Mucosa of rectum (tissue), 2 donors: Measurements from ENCODE around the gene DPP6.

Experiments
- H3K27ac ChIP-seq, 2 donors: one replicate each; pipeline ENCODE4 v1.7.0; 2013; ENCODE audit warnings: inconsistent platforms in 2 of 2, low read depth in 2 of 2, low read length in 2 of 2
- H3K27me3 ChIP-seq, 2 donors: one replicate each; pipeline ENCODE4 v1.7.0; 2013; ENCODE audit warnings: low read length in 2 of 2; ENCODE audit not compliant: control insufficient read depth in 2 of 2, insufficient read depth in 2 of 2
- H3K36me3 ChIP-seq, 2 donors: one replicate each; pipeline ENCODE4 v1.7.0; 2013; ENCODE audit warnings: low read length in 2 of 2; ENCODE audit not compliant: control insufficient read depth in 2 of 2, insufficient read depth in 2 of 2
- H3K4me1 ChIP-seq, 2 donors: one replicate each; pipeline ENCODE4 v1.7.0; 2013; ENCODE audit warnings: low read length in 2 of 2, mild to moderate bottlenecking in 1 of 2; ENCODE audit not compliant: control insufficient read depth in 2 of 2, insufficient read depth in 2 of 2
- H3K4me3 ChIP-seq, 2 donors: one replicate each; pipeline ENCODE4 v1.7.0; 2013; ENCODE audit warnings: low read length in 2 of 2
- H3K9ac ChIP-seq, 2 donors: one replicate each; pipeline ENCODE4 v1.7.0; 2013; ENCODE audit warnings: low read length in 2 of 2, low read depth in 1 of 2, mild to moderate bottlenecking in 1 of 2
- H3K9me3 ChIP-seq, 2 donors: one replicate each; pipeline ENCODE4 v1.7.0; 2013; ENCODE audit warnings: low read length in 2 of 2; ENCODE audit not compliant: control insufficient read depth in 2 of 2
- donor health status: healthy.
- donor health status: Normal muscosa, but diverticular disease.

DPP6 gene

GRCh38 chr7:154178895-154179294, 126.7 kb downstream of the DPP6 start:
- Histone ChIP-seq H3K27ac (no peak overlapping the region), H3K9me3 (no peaks in the 10 kb centered on the region), H3K27me3 (no peaks in the 10 kb centered on the region)

GRCh38 chr7:154183482-154183881, 131.3 kb downstream of the DPP6 start:
- no peak overlapping the region for H3K4me3 ChIP-seq
- no peaks in the 10 kb centered on the region for H3K4me1 ChIP-seq
- no peaks in the 10 kb centered on the region for H3K27me3 ChIP-seq
- H3K36me3 ChIP-seq: no peaks in the 10 kb centered on the region
- no peaks in the 10 kb centered on the region for H3K9me3 ChIP-seq
- H3K27ac ChIP-seq: no peak overlapping the region
- no peak overlapping the region for H3K9ac ChIP-seq

More at GRCh38 chr7:154178895-154179294, 126.7 kb downstream of the DPP6 start:
- H3K4me1 ChIP-seq: no peaks in the 10 kb centered on the region
- H3K36me3 ChIP-seq: no peaks in the 10 kb centered on the region
- H3K4me3 ChIP-seq: no peak overlapping the region
- no peak overlapping the region for H3K9ac ChIP-seq

GRCh38 chr7:154183946-154184345, 131.7 kb downstream of the DPP6 start:
- Histone ChIP-seq H3K27me3 (no peaks in the 10 kb centered on the region), H3K4me1 (no peaks in the 10 kb centered on the region), H3K27ac (no peak overlapping the region), H3K9me3 (no peaks in the 10 kb centered on the region), H3K9ac (no peak overlapping the region), H3K36me3 (no peaks in the 10 kb centered on the region), H3K4me3 (no peak overlapping the region)

GRCh38 chr7:154186811-154187210, 134.6 kb downstream of the DPP6 start:
- Histone ChIP-seq H3K9me3 (no peaks in the 10 kb centered on the region), H3K4me3 (no peak overlapping the region), H3K36me3 (no peaks in the 10 kb centered on the region), H3K27ac (no peak overlapping the region), H3K4me1 (no peaks in the 10 kb centered on the region), H3K27me3 (no peaks in the 10 kb centered on the region), H3K9ac (no peak overlapping the region)

- Histone ChIP-seq H3K36me3 (no peaks in the 10 kb centered on the region), H3K4me1 (no peaks in the 10 kb centered on the region), H3K9ac (no peak overlapping the region), H3K27me3 (no peaks in the 10 kb centered on the region), H3K27ac (no peak overlapping the region), H3K4me3 (no peak overlapping the region), H3K9me3 (no peaks in the 10 kb centered on the region)
Measured at GRCh38 chr7:154188330-154188729, 136.1 kb downstream of the DPP6 start.

GRCh38 chr7:154195266-154195665, 143.1 kb downstream of the DPP6 start:
- no peaks in the 10 kb centered on the region for H3K36me3 ChIP-seq
- H3K4me1 ChIP-seq: no peaks in the 10 kb centered on the region
- H3K9me3 ChIP-seq: no peaks in the 10 kb centered on the region
- H3K9ac ChIP-seq: no peak overlapping the region
- no peak overlapping the region for H3K4me3 ChIP-seq
- no peak overlapping the region for H3K27ac ChIP-seq
- H3K27me3 ChIP-seq: no peaks in the 10 kb centered on the region

- H3K36me3 ChIP-seq: no peaks in the 10 kb centered on the region
- no peak overlapping the region for H3K4me3 ChIP-seq
- H3K9me3 ChIP-seq: no peaks in the 10 kb centered on the region
- no peaks in the 10 kb centered on the region for H3K27me3 ChIP-seq
- H3K4me1 ChIP-seq: no peaks in the 10 kb centered on the region
- H3K27ac ChIP-seq: no peak overlapping the region
- no peak overlapping the region for H3K9ac ChIP-seq
Measured at GRCh38 chr7:154198481-154198880, 146.3 kb downstream of the DPP6 start.

- Histone ChIP-seq H3K4me1 (no peaks in the 10 kb centered on the region), H3K36me3 (no peaks in the 10 kb centered on the region), H3K27me3 (no peaks in the 10 kb centered on the region), H3K9me3 (no peaks in the 10 kb centered on the region), H3K4me3 (no peak overlapping the region), H3K9ac (no peak overlapping the region), H3K27ac (no peak overlapping the region)
Measured at GRCh38 chr7:154200241-154200640, 148.0 kb downstream of the DPP6 start.

- Histone ChIP-seq H3K4me3 (no peak overlapping the region), H3K9ac (no peak overlapping the region), H3K36me3 (no peaks in the 10 kb centered on the region), H3K4me1 (no peaks in the 10 kb centered on the region), H3K9me3 (no peaks in the 10 kb centered on the region), H3K27ac (no peak overlapping the region), H3K27me3 (no peaks in the 10 kb centered on the region)
Measured at GRCh38 chr7:154202002-154202401, 149.8 kb downstream of the DPP6 start.

GRCh38 chr7:154204046-154204445, 151.8 kb downstream of the DPP6 start:
- Histone ChIP-seq H3K27me3 (no peaks in the 10 kb centered on the region), H3K4me1 (no peaks in the 10 kb centered on the region), H3K4me3 (no peak overlapping the region), H3K27ac (no peak overlapping the region), H3K9me3 (no peaks in the 10 kb centered on the region), H3K9ac (no peak overlapping the region), H3K36me3 (no peaks in the 10 kb centered on the region)

- no peaks in the 10 kb centered on the region for H3K27me3 ChIP-seq
- no peaks in the 10 kb centered on the region for H3K36me3 ChIP-seq
- no peak overlapping the region for H3K9ac ChIP-seq
- H3K4me1 ChIP-seq: no peaks in the 10 kb centered on the region
- H3K4me3 ChIP-seq: no peak overlapping the region
- H3K9me3 ChIP-seq: no peaks in the 10 kb centered on the region
- H3K27ac ChIP-seq: no peak overlapping the region
Measured at GRCh38 chr7:154212861-154213260, 160.7 kb downstream of the DPP6 start.
